SKM-1 treated with dmso at 0.1 percent for 144 hours (cell line): ENCODE results near the gene GCG.

Experiments
- DNase-seq: peaks from one replicate; lab custom pipeline; 2025; ENCODE audit not compliant: unreplicated experiment; lab: John Stamatoyannopoulos, UW

Gene GCG

DNA sequence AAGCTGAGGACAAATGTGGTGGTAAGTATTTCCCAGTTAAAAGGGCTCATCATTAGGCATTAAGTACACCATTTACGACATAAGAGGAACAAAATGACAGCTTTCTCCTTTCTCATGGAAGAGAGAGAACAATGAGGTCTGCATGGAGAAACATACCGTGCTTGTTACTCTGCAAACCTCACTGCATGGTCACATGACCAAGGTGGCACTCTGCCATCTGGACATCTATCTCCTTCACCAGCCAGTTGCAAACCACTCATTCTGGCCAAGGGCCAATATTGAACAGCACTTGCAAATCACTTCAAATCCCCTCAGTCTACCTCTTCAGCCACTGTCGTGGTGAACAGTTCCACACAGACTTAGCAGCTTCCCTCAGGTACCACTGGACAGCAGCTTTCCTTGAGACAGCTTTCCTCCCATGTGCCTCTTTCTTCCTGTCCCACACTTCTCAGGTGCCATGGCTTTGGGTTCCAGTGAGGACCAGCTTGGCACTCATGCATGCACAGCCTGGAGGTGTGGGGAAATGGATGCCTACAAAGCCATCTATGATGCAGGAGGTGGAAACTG is 48.5 kb downstream of the GCG start:
- DNase-seq: no peak

DNA sequence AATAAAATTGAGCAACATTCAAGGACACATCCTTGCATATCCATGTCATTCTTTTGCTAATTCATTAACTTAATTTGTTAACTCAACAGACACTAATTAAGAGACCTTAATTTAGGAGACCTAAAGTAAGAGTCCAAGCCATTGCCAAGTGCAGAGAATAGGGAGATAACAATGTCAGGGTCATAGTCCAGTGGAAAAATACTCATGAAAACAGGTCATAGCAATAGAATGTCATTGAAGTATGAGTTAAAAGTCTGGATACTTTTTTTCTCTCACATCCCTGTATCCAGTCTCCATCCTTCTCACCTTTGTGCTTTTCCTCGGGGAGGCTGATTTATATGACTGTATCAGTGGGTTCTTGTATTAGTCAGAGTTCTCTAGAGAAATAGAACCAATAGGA is 51.5 kb downstream of the GCG start:
- no peak for DNase-seq

DNA sequence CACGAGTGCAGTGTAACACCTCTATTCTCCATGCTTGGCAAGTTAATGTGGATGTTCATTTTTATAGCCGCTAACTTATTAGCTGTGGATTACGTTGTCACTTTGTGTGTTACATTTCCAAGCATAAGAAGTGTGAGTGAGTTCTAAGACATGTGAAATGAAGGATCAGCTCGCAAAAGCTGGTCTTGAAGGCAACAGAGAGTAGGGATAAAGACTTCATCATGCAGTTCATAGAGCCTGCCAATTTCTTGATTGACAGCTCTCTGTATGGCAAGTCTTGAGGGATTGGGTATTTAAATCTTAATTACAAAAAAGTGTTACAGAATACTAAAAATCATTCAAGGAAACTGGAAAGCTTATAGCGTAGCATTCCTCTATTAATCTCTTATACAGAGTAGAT is 52.2 kb downstream of the GCG start:
- DNase-seq: no peak
